Left cardiac atrium (tissue), 4 donors: ENCODE results near the gene TMEM225. TPM values are rescaled to one million over a fixed set of nuclear protein-coding genes. Genes with fewer than 3 reads are reported as not detected.
"Not testable (repeated sequence)": the region's sequence is repeated elsewhere in the genome, so short reads cannot be mapped to it uniquely, and the experiment has no call there.

Source experiments
- ATAC-seq, 2 donors: fragments of 200-7000 bp; cut with Tn5 transposase; one replicate each; pipeline ENCODE4 v1.9.1; 2020; ENCODE audit warnings: mild to moderate bottlenecking in 2 of 2, moderate library complexity in 2 of 2
- DNase-seq: peaks from one replicate; pipeline ENCODE4 v3.0.0-alpha.2; 2020
- intact Hi-C, 2 donors: fragments of 100-400 bp; cut with DNase I; formaldehyde crosslinking; loops; one replicate each; pipeline versions ENCODE4 v1.14.1 to v1.15.1; 2022 to 2023
- long read RNA-seq: library from polyadenylated mRNA; unstranded; transcript quantifications from one replicate; pipeline ENCODE4 v2.0.0, GENCODE V29; 2021
- total RNA-seq, 2 donors: library from RNA; stranded (reverse); fragmentation: NEBNext Ultra II Directional; extraction: Animal tissue kit (Norgen Biotek cat#: 25700); gene quantifications; one replicate each; pipeline ENCODE4 v1.2.1, GENCODE V29; 2021
- donor health status: DM: no; HTN: yes; CAD: no.
- donor health status: DM: no; HTN: yes; CAD: no; lungs with severe emphysema.
- donor health status: DM: yes; HTN: yes; CAD: no.
- donor health status: Dilated cardiomyopathy.

Gene TMEM225, protein sequence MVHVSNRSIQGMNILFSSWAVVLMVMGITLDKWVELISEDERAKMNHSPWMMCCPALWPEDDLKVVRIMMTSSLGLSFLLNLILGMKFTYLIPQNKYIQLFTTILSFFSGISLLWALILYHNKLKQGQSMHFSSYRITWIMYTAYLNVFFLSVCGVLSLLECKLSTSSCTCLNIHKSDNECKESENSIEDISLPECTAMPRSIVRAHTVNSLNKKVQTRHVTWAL
- not detected for total RNA-seq
- long read RNA-seq = 0 reads

DNA sequence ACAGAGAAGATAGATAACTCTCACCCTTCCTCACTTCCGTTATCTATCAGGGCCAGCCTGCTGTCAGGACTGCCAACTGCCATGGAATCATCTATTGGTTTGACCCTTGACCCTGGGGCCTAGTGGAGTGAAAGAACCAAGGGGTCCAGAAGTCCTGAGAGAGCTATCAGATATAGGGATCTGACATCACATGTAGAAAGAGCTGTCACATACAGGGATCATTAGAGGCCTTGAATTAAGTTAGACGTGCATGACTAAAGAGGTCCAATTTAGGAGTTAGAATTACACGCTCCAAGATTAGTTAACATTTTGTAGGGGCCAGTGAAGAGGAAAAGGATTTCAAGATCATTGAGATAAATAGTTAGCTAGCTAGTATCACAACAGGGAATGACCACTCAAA lies at the start of gene TMEM225:
Gene TMEM225 (minus strand): TSS at position 101 of the 400 bp plus-strand sequence. CDS start 245 bp downstream, outside the sequence.
- DNase-seq = no peak
- no peak for ATAC-seq
- intact Hi-C loops = no loop called here

DNA sequence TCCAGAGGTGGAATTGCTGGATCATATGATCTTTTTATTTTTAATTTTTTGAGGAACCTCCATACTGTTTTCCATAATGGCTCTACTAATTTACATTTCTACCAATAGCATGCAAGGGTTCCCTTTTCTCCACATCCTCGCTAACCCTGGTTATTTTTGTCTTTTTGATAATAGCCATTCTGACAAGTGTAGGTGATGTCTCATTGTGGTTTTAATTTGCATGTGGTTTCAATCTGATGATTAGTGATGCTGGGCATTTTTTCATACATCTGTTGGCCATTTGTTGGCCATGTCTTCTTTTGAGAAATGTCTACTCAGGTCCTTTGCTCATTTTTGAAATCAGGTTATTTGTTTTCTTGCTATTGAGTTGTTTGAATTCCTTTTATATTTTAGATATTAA lies 38.6 kb upstream of the TMEM225 start:
- ATAC-seq = no peak
- no peak for DNase-seq
- intact Hi-C loops = no loop called here

DNA sequence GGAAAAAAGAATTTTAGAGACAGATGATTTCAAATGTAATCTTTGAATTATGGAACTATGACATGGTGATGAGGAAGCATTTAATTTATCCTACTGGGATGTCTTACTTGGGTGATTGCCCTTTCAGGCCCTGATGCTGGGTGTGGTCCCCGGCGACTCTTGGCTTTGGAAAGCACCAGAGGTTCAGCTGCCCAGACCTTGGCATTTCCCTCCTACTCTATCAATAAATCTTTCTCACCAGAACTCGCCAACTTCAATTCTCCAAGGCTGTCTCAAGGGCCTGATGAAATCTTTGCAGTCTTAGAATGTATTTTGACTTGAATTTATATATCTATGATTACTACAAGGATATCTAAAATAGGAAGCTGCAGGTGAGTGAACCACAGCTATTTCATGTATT lies 35.5 kb upstream of the TMEM225 start:
- DNase-seq (peak; percentile 23), ATAC-seq (no peak)
- intact Hi-C loops = no loop called here

DNA sequence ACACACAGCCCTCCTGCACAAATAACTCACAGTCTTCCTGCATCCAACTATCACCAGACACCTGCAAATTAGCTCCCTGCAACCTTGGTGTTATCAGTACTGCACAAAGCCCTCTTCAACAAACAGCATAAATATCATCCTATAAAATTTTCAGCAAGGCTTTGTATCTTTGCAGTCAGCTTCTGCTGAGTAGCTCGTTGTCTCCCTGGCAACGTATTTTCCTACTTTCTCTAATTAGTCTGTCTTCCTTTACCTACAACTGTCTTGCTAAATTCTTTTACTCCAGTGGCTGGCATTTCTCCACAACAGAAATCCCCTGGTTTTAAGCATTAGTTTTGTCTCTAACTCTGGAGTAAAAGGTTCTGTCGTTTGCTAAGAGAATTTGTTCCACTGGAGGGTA lies 20.4 kb upstream of the TMEM225 start:
- ATAC-seq (no peak), DNase-seq (no peak)
- intact Hi-C loops = no loop called here

DNA sequence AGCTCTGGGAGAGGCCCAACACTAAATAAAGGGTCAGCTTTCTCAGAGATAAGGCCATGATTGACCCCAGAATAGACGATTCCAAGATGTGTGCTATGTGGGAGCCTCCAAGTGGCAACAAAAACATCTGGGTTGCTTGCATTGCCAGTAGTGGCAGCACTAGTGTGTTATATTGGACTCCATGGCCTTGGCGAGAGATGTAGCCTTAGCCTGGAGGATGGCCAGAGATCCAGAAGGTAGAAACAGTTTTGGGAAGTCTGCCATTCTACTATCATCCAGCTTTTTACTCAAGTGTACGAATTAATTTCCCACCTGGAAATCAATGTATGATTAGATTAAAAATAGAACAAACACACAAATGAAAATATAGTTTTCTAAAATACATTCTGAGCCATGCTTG lies 19.5 kb upstream of the TMEM225 start:
- no peak for ATAC-seq
- no peak for DNase-seq
- intact Hi-C loops = no loop called here

DNA sequence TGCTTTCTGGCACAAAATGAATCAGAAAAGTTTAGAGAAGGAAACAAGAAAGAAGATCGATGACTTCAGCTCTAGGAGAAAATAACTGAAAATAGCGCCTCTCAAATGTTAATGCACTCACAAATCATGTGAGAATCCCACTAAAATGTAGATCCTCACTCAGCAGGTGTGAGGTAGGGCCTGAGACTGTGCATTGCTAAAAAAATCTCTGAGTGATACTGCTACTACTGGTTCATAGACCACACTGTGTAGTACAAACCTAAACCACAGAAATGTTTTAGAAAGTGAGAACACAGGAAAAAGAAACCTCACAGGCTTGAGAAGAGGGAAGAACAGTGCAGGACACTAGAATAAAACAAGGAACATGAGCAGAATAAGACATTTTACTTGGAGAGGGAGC lies 18.5 kb upstream of the TMEM225 start:
- DNase-seq = no peak
- intact Hi-C loops = no loop called here
- ATAC-seq = no peak

DNA sequence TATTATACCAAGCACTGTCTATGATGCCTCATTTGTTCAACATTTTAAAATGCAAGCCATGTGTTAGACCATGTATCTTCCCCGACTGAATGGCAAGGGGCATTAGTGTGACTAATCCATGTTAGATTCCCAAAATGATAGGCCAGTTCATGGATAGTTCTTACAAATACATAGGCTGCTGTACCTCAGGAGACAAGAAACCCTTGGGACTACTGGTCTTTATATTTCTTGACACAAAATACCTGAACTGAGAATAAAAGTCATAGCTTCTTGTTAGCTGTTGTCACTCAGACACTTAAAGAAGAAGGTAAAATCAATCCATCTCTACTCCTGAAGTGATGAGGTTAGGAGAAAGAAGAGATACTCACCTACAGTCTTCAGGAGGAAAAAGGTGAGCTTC lies 16.4 kb upstream of the TMEM225 start, which contains the start of gene OR8D4:
Gene OR8D4 (plus strand): TSS at position 301 of the 400 bp plus-strand sequence. CDS start 4,265 bp downstream, outside the sequence.
- ATAC-seq (no peak), DNase-seq (no peak)
- intact Hi-C loops = no loop called here

DNA sequence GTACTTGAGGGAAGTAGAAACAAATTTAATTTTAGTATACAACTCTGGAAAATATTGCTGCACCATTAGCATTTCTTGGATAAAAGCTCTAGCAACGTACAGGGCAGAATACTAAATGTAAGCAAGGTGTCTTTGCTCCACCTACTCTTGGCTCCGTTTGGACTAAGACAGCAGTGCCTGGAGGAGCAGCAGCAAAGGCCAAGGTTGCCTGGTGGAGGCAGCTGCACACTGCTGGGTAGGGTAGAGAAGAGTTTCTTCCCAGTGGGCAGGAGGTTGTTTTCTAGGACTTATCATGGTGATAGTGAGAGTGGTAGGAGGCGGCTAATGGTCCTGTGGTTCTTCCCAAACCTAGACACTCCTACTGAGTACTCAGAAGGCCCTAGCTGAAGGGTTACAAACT lies 14.3 kb upstream of the TMEM225 start:
- intact Hi-C loops = no loop called here
- DNase-seq = no peak
- ATAC-seq = no peak

DNA sequence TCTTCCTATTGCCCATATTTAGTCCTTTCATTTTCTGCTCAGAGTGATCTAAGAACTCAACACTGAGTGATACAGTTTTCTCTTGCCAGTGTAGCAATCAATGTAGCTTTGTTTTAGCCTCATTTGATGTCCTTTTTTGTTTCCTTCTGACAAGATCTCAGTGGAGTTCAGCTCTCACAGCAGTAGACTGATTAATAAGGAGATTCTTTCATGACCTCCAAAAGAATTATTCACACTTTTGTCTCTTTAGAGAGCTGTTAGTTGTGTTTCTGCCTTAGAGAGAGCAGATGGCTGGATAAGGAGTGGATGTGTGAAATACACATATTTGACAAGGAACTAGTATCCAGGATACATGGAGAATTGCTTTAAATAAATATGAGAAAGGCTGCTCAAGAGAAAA lies 6.6 kb upstream of the TMEM225 start:
- DNase-seq (no peak), ATAC-seq (no peak)
- intact Hi-C loops = no loop called here

DNA sequence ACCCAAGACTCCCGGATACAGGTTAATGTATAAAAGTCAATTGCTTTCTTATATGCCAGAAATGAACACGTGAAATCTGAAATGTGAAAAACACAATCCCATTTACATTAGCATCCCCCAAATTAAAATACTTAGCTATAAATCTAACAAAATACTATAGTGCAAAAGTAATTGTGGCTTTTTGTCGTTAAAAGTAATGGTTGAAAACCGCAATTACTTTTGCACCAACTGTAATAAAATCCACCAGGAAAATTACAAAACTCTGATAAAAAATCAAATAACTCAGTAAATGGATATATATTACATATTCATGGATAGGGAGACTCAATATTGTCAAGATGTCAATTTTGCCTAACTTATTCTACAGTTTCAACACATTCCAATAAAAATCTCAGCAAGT lies 4.6 kb downstream of the TMEM225 start:
- DNase-seq = no peak
- intact Hi-C loops = no loop called here
- no peak for ATAC-seq

DNA sequence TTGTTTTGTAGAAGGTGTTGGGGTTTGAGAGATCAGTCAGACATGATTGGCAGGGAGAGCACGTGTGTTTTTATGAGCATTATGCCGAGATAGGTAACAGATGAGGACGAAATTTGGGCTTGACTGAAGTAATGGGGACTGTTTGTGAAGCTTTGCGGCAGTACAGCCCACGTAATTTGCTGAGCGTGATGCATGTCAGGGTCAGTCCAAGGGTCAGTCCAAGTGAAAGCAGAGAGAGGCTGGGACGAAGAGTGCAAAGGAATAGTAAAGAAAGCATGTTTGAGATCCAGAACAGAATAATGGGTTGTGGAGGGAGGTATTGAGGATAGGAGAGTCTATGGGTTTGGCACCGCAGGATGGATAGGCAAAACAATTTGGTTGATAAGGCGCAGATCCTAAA lies 17.7 kb downstream of the TMEM225 start:
- DNase-seq, ATAC-seq, intact Hi-C loops: not testable (repeated sequence)

DNA sequence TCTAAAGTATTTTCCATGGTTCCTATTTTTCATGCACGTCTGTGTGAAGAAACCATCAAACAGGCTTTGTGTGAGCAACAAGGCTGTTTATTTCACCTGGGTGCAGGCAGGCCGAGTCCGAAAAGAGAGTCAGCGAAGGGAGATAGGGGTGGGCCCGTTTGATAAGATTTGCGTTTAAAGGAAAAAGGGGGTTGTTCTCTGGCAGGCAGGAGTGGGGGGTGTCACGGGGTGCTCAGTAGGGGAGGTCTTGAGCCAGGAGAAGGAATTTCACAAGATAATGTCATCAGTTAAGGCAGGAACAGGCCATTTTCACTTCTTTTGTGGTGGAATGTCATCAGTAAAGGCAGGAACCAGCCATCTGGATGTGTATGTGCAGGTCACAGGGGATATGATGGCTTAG lies 20.2 kb downstream of the TMEM225 start:
- intact Hi-C loops, ATAC-seq, DNase-seq: not testable (repeated sequence)

DNA sequence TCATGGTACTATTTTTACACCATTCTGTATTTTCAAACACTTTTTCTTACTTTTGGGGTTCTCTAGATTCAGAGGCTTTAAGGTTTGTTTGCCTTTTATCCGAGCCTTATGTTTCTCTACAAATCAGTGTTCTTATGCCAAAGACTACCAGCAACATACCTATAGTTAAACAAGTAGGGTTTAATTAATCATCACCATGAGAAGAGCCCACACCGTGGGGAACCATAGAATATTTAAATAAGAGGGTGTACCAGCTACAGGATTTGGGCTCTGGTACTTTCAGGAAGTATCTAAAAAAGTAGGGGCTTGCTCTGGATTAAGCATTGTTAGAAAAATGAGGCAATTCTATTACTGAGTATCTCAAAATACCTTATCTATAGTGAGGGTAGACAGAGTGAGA lies 25.7 kb downstream of the TMEM225 start:
- DNase-seq (no peak), ATAC-seq (no peak)
- intact Hi-C loops = no loop called here

DNA sequence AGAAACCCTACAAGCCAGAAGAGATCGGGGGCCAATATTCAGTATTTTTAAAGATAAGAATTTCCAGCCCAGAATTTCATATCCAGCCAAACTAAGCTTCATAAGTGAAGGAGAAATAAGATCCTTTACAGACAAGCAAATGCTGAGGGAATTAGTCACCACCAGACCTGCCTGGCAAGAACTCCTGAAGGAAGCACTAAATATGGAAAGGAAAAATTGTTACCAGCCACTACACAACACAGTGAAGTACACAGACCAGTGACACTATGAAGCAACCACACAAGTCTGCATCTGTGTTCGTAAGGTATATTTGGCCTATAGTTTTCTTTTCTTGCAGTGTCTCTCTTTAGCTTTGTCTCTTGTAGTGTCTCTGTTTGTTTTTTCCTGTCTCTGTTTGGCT lies 29.0 kb downstream of the TMEM225 start:
- intact Hi-C loops = no loop called here
- DNase-seq (no peak), ATAC-seq (no peak)

DNA sequence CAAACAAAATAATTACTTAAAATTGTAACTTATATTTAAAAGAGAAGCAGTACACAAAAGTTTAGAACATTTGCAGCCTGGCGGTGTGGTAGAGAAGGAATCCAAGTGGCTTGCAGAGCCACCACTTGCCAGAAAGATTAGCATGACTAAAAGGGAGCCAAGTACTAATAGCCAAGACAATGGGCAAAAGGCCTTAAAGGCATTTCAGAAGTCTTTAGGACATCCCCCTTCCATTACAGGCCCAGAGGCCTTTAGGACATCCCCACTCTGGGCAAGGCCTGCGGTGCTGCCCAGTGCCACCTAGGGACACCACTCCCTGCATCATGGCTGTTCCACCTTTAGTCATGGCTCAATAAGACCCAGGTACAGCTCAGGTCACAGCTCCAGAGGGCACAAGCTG lies 32.4 kb downstream of the TMEM225 start:
- ATAC-seq (no peak), DNase-seq (no peak)
- intact Hi-C loops = no loop called here

DNA sequence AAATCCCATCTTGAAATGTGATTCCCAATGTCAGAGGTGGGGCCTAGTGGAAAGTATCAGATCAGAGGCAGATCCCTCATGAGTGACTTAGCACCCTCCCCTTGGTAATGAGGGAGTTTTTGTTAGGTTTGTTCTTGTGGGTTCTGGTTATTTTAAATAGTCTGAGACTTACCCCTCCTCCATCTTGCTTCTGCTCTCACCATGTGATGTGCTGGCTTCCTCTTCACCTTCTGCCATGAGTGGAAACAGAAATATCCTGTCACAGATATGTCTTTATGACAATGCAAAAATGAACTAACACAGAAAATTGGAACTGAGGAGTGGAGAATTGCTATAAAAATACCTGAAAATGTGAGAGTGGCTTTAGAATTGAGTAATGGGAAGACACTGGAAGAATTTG lies 33.1 kb downstream of the TMEM225 start:
- DNase-seq = no peak
- intact Hi-C loops = no loop called here
- no peak for ATAC-seq

DNA sequence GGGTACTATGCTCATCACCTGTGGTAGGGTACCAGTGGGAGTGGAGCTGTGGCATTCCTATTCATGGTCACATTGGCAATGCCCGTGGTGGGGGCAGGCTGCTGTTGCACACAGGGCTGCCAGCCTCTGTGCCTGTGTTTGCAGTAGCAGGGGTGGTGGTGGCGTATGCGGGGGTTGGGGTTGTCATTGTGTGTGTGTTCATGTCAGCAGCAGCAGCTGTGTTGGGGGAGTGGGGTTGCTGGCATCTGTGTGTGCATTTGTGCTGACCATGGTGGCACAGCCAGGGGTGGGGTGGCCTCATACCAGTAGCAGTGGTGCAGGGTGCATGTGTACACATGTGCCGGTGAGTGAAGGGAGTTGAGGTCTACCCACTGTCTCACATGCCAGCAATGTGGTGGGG lies 34.4 kb downstream of the TMEM225 start:
- intact Hi-C loops = no loop called here
- DNase-seq (no peak), ATAC-seq (no peak)

DNA sequence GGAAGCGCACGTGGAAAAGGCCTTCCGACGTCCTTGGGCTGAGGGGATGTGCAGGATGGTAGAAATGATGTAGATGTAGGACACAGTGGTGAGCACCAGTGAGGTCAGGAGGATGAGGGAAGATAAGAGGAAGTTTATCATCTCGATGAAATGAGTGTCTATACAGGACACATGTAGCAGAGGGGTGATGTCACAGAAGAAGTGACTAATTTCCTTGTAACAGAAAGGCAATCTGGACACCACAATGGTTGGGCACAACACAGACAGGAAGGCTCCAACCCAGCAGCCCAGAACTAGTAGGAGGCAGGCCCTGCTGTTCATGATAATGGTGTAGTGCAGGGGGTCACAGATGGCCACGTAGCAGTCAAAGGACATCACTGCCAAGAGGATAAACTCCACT lies 44.3 kb downstream of the TMEM225 start:
- DNase-seq (peak; percentile 19), ATAC-seq (no peak)
- intact Hi-C loops = no loop called here

DNA sequence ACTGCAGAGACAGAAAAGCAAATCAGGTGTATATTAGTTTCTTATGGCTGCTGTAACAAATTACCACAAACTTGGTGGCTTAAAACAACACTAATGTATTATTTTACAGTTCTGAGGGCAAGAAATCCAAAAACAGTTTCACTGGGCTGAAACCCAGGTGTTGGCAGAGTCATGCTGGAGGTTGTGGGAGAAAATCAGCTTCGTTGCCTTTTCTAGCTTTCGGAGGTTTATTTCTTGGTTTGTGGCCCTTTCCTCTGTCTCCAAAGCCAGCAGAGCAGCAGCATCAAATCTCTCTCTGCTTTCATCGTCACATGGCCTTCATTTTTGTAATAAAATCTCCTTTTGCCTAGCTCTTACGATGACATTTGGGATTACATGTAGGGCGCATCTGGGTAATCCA lies 46.3 kb downstream of the TMEM225 start:
- intact Hi-C loops = no loop called here
- DNase-seq (no peak), ATAC-seq (no peak)

DNA sequence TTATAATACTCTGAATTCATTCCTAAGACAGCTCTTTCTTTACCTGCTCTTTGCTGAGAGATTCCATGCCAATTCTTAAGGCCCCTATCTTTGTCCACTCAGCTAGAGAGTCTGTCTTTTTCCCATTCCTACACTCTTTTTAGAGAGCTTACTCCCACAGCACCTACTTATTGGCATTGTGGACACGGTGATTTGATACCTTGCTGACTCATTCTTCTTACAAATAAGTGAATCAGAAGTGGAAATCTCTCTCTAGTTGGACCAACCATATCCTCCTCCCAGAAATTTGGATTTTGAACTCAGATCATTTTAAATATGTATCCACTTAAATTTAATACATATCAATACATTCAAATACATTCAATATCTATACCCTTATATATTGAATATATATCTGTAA lies 46.8 kb downstream of the TMEM225 start:
- DNase-seq (no peak), ATAC-seq (no peak)

DNA sequence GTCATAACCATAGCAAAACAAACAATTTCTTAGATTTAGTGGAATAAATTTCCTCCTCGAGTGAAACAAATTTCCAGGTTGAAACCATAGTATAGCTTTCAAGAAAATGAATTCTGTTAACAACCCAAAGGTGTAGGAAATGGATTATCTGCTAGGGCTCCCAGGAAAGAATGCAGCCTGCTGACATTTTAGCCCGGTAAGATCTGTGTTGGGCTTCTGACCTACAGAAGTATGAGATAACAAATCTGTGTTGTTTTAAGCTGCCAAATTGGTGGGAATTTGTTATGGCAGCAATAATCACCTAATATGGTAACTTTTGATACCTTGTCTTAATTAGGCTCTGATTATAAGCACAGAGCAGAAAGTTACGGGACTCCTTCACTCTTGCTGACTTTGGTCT lies 47.3 kb downstream of the TMEM225 start:
- intact Hi-C loops = no loop called here
- DNase-seq (no peak), ATAC-seq (no peak)

More for the DNA sequence above, 46.8 kb downstream of the TMEM225 start:
- intact Hi-C loops = no loop called here

DNA sequence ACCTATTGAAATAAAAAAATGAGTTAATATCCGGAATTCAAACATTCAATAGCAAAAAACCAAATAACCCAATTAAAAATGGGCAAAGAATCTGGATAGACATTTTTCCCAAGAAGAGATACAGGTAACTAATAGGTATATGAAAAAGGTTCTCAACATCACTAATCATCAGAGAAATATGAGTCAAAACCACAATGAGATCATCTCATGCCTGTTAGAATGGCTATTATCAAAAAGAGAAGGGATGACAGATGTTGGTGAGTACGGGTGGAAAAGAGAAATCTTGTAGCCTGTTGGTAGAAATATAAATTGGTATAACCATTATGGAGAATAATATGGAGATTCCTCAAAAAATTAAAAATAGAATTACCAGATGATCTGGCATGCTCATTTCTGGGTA lies 52.4 kb downstream of the TMEM225 start:
- intact Hi-C loops = no loop called here
- DNase-seq = no peak
- ATAC-seq = no peak
